AG09309 (cell line): Measurements from ENCODE around the gene PPP2R3B.

Experiments used
- DNase-seq: peaks from one replicate; pipeline ENCODE4 v3.0.0-alpha.2; 2010; ENCODE audit warnings: low read depth
- H3K4me3 ChIP-seq: 2 replicates; pipeline ENCODE4 v1.5.1; 2011; ENCODE audit warnings: mild to moderate bottlenecking, low read depth, low read length, moderate library complexity; ENCODE audit not compliant: control insufficient read depth
- CTCF ChIP-seq: IDR thresholded peaks from 2 replicates; pipeline ENCODE4 v1.5.1; 2011; ENCODE audit warnings: mild to moderate bottlenecking, low read depth, low read length, inconsistent platforms; ENCODE audit not compliant: insufficient read depth, control insufficient read depth; ENCODE audit errors: missing control alignments

The PPP2R3B gene

DNA sequence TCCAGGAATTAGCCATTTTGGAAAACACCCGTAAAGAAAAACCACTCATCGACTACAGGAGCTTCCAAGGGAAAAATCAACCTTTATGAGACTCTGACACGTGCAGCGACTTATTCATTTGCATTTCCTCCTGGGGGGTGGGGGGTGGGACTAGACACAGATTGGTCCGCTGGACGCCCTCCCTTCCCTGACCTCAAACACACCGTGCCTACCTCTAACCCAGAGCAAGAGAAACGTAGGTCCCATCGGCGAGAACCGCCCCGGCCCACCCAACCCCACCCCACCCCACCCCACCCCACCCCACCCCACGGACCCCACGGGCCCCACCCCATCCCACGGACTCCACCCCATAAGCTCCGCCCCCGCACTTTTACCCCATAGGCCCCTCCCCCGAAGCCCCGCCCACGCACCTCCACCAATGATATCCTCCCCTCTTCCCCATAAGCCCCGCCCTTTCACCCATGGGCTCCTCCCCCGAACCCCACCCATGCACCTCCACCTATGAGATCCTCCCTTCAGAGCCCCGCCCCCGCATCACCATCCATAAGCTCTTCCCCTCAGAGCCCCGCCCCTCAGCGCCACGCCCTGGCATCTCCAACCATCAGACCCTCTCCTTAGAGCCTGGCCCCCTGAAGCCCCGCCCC is 69.2 kb downstream of the PPP2R3B start:
- no peak for DNase-seq
- TF ChIP-seq CTCF, result no peak
- peak overlapping the region; percentile 59 for H3K4me3 ChIP-seq

DNA sequence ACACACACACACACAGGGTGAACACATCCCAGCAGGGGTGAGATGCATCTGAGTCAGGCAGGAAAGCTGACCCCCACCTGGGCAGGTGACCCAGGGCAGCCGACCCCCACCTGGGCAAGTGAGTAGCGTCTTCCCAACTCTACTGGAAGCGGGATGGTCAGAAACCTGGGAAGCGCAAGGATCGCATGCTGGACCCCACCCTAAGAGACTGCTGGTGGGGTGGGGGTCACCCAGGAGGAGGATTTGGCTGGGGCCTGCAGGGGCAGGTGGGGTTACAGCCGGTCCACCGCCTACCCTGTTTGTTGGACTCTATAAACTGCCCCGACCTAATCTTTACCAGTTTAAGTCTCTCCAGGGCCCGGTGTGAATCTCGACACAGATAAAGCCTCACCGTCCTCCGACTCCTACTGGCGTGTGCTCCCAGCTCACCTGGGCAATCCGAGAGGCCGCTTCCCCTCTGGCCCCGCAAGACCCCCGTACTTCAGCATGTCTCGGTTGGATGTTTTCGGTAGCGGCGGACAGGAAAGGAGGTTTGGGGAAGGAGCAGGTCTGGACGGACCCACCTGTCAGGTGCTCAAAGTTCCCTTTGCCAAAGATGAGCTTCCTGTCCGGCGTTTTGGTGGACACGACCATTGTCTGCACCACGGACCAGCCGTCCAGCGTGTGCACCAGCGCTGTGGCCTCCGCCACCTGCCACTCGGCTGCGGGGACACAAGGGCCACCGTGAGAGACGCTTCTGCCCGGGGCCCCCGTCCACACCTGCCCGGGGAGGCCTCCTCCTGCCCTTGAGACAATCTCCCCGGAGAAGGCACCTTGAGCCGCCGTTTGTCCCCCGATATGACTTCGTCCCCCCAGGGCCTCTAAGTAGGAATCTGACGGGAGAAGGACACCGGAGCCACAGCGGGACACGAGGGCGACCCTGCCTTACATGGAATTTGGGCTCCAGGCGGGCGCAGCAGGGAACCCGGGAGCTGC is 70.1 kb downstream of the PPP2R3B start:
- no peak for DNase-seq
- TF ChIP-seq CTCF, result no peak
- no peak overlapping the region for H3K4me3 ChIP-seq

DNA sequence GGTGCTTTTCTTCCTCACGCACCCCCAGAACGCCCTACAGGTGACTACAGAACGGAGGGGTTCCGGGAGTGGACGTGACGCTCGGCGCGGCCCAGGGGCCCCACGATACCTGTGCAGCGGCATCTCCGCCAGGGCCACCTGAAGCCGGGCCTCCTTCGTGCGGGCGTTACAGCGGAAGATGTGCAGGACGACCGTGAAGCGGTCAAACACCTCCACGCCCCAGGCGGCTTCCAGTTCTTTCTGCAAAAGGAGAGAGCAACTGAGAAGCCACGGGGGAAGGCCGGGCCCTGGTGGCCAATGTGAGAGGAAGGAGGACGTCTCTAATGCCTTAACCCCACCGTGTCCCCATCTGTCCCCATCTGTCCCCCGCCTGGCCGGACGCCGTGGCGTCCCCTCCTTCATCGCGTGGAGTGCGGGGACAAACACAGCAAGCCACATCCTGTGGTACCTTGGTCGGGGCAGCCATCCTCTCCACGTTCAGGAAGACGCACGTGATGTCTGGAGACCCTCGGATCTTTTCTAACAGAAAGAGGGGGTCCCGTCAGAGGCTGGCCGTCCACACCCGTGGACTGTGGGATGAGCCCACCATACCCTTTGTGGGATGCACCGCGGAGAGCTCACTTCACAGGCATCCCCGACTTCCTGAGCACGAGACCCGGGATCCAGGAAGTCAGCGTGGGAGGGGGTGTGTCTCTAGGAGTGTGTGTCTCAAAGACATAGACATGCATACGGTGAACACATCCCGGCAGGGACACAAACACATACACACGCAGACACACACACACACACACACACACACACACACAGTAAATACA is 71.7 kb downstream of the PPP2R3B start:
- no peak overlapping the region for H3K4me3 ChIP-seq
- DNase-seq, result no peak
- TF ChIP-seq CTCF, result no peak

GRCh38 chrX:314049-314448 is 72.7 kb downstream of the PPP2R3B start:
- DNase-seq, result no peak
- no peak overlapping the region for H3K4me3 ChIP-seq
- TF ChIP-seq CTCF, result no peak

- TF ChIP-seq CTCF, result no peak
- DNase-seq, result no peak
- no peak overlapping the region for H3K4me3 ChIP-seq
Measured at GRCh38 chrX:313546-313945, 73.2 kb downstream of the PPP2R3B start.

DNA sequence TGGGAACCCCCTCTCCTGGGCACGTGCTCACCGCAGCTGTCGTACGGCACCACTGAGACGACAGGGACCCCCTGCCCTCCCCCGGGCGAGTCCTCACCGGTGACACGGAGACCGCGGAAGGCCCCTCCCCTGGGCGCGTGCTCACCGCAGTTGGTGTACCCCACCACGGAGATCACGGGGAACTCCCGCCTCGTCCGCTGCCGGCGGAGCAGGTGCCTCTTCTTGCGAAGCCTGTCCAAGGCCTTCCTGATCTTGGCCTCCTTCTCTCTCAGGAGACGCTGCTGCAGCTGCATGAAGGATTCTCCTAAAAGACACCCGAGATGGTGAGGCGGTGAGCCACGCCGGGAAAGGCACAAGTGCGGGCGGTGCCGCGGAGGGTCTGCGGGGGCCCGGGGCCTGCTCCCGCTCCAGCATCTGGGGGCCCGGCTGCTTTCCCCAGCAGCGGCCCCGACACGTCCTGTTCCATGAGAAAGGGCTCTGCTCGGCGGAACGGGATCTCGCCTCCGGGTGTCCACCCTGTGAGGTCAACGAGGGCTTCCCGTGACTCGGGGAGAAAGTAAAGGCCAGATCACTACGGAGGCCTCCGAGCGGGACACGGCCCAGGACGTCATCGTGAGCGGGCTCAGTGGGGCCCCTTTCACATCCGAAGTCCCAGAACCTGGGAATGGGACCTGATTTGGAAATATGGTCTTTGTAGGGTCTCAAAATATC is 73.9 kb downstream of the PPP2R3B start:
- no peak overlapping the region for H3K4me3 ChIP-seq
- TF ChIP-seq CTCF, result no peak
- DNase-seq, result no peak
